Stimulated activated CD4-positive, alpha-beta T cell treated with anti-CD3 and anti-CD28 coated beads, Interleukin-2, amount 100 ng/mL, for 24 hours (primary cell): ENCODE data around the gene ADIPOQ.
A peak's percentile ranks its signal among the peaks of the same experiment; 100 is the strongest.
"Not testable (repeated sequence)": the region's sequence is repeated elsewhere in the genome, so short reads cannot be mapped to it uniquely, and the experiment has no call there.

ENCODE experiments used
- DNase-seq, 2 donors: peaks; one replicate each; pipeline ENCODE4 v3.0.0-alpha.2; 2020

Gene ADIPOQ

DNA sequence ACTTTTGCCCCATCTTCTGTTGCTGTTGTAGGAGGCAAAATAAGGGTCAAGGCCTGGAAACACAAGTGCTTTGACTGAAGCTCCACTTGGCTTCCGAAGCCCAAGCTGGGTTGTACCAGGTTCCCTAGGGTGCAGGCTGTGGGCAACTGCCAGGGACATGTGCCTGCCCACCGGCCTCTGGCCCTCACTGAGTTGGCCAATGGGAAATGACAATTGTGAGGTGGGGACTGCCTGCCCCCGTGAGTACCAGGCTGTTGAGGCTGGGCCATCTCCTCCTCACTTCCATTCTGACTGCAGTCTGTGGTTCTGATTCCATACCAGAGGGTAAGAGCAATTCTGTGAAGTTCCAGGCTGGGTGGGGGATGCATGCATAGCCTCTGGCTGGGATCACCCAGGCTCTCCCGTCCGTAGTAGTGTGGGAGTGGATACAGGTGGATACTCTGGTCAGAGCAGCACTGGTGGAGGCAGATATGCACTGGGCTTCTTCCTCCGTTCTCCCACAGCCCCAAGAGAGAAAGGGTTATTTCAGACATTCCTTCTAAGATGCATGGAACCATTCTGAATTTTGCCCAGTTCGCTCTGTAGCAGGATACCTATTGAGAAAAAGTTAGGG, at the start of gene ADIPOQ:
Gene ADIPOQ, plus strand, starts transcription at position 285 of the 613 bp plus-strand sequence. CDS start 10,349 bp downstream, outside the sequence.
- DNase-seq, result peak in 1 of 2 donors; percentile 4

DNA sequence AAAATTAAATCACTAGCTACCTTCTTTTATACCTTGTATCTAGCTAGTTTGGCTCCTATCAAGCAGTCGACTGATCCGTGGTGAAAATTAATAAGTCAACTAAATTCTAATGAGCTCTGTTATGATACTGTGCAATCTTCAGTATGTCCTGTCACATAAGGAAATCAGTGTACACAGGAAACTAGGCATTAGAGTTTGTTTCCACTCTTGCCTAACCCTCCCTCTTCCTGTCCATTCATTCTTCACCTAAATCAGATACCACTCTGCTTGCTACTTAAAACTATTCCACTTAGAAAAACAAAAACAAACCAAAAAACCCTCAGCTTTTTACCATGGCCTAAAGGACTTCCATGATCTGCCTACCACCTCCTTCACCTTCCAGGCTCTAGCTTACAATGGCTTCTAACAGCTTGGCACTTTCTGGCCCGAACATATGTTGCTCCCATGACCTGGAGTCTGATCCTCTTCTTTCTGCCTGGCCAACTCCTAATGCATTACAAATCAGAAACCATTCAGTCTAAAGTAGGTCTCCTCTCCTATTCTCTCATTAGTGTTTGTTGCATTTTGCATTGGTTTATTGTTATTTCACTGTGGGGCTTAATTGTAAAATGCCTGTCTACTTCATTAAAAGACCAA, 44.2 kb upstream of the ADIPOQ start:
- DNase-seq, result no peak

DNA sequence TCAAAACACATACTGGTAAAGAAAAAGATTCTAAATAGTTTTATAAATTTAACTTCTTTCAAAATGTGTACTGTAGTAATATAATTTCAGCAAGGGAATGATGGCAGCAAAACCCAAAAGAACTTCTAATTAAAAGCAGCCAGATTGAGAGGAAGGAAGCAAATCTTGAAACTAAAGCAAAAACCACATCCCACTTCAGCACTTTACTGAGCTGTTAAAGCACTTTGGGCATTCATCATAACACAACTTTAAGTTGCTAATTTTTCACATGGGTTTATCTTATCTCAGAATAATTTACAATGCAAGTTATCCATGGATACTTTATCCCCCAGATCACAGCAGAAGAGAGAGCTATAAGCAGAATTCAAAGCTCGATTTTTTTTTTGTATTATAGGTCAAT, 42.2 kb upstream of the ADIPOQ start:
- DNase-seq, result no peak

DNA sequence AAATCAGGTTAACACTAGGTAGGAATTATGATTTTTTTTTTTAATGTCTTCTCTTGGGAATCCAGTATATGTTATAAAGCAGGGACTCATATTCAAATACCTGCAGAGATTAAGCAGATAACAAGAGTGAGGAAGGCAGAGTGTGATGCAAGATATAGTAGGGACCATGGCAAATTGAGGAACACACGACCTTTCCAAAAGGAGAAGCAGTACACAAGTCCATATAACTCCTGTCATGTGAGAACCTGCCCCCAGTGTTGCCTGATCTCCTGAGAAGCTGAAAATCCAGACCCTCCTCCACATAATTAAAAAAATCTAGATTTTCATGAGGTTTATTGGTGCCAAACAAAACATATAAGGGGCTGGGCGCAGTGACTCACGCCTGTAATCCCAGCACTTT, 39.8 kb upstream of the ADIPOQ start:
- no peak for DNase-seq

DNA sequence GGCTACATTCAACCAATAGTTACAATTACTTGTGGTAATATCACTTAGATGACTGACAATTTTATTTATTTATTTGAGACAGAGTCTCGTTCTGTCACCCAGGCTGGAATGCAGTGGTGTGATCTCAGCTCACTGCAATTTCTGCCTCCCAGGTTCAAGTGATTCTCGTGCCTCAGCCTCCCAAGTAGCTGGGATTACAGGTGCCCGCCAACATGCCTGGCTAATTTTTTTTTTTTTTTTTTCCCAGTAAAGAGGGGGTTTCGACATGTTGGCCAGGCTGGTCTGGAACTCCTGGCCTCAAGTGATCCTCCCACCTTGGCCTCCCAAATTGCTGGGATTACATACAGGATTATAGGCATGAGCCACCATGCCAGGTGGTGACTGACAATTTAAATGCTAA, 39.1 kb upstream of the ADIPOQ start:
- DNase-seq, result not testable (repeated sequence)

DNA sequence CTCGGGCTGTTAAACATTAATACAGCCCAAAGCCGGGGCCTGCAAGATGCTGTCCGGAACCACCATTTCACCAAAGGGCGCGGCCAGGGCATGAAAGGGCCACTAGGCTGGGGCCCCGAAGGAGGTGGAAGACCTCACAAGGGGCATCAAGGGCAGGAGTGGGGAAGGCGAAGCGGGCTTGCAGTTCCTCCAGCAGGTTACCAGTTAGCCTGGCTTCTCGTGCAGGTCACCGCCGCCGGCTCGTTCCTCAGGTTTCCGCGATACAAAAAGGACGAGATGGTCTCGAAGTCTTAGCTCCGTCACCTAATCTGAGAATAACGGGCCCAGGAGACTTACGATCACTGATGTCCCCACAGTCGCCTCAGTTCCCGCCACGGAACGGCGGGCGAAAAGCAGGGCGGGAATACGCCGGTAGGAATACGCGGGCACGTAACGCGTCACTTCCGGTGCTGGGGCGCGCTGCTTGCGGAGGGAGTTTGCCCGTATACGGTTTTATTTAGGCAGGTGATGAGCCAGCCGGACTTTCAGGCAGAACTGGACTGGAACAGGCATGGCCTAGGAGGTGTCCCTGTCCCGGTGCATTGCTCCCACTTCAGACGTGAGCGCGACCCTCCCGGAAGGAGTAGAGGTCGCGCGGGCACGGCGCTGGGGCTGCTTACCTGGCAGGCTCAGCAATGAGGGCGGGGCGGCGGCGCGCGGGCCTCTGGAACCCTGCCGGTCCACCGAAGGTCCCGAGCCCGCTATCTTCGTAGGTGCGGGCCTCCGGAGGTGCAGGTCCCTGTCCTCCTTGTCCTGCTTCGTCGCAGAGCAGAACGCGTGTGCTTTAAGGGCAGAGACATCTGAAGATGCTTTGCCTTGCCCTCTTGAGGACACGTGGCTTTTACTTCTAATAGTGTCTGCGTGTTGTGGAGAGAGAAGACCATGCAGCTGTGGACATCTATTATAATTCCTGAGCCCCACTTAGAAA, 36.1 kb upstream of the ADIPOQ start, which contains the start of gene RFC4:
Gene RFC4, minus strand, starts transcription at position 394 of the 967 bp plus-strand sequence. CDS start 1,769 bp downstream, outside the sequence.
- DNase-seq, result peak; percentile 90 to 92

DNA sequence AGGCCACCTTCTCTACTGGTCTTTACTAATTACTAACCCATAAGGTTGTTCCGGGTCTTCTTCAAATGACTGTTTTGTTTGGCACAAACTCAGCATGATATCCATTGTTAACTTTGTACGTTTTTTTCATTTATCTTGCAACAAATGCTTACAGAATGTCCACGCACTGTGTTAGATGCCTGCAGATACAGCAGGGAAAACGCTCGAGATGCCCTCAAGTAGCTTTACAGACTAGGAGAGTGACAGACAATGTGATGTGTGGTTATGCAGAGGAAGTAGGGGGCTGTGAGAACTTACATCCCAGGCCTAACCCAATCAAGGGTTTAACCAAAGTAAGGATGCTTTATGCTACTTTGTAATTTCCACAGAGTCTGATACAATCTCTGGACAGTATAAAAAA, 35.3 kb upstream of the ADIPOQ start:
- DNase-seq, result no peak

DNA sequence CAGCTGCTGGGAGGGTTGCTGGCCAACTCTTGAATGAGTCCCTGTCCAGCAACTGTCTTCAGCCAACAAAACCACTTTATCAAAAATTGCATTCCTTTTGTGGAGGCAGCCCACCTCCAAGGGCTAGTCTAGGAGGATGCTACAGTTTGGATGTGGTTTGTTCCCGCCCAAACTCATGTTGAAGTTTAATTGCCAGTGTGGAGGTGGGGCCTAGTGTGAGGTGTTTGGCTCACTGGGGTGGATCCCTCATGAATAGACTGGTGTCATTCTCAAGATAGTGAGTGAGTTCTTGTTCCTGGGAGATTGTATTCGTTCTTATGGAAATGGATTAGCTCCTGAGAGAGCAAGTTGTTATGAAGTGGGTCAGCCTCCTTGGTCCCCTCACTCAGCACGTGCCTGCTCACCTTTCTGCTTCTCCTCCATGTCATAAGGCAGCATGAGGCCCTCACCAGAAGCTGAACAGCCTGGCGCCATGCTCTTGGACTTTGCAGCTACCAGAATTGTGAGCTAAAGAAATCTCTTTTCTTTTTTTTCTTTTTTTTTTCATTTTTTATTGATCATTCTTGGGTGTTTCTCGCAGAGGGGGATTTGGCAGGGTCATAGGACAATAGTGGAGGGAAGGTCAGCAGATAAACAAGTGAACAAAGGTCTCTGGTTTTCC, 32.0 kb upstream of the ADIPOQ start:
- no peak for DNase-seq

DNA sequence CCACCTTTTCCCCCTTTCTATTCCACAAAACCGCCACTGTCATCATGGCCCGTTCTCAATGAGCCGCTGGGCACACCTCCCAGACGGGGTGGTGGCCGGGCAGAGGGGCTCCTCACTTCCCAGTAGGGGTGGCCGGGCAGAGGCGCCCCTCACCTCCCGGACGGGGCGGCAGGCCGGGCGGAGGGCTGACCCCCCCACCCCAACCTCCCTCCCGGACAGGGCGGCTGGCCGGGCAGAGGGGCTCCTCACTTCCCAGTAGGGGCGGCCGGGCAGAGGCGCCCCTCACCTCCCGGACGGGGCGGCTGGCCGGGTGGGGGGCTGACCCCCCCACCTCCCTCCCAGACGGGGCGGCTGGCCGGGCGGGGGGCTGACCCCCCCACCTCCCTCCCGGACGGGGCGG, 31.2 kb upstream of the ADIPOQ start:
- not testable (repeated sequence) for DNase-seq

DNA sequence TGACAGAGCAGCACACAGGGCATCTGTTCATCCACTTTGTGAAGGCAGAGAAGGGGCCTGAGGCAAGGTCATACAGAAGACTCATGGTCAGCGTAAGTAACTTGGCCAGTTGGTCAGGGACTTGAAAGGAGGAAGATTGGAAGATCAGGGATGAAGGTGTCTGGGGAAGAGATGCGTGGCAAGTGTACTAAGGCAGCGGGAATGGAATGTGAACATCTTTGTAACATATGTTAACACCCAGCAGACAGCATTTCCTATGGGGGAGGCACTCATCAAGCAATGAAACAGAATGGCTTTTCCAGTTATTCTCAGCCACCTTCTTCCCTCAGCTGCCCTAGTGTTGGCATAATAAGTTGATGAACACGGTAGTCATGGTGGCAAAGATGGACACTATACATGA, 28.4 kb upstream of the ADIPOQ start:
- DNase-seq, result no peak

DNA sequence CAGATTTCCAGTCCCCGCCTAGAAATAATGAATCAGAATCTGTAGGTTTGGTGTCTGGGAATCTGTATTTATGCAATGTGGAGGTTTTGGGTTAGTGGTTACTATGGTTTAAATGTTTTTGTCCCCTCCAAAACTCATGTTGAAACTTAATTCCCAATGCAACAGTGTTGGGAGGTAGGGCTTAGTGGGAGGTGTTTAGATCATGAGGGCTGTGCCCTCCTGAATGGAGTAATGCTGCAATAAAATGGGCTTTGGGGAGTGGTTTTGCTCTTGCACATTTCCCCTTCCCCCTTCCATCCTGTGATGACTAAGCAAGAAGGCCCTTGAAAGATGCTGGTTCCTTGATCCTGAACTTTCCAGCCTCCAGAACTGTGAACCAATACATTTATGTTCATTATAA, 27.1 kb upstream of the ADIPOQ start:
- no peak for DNase-seq

DNA sequence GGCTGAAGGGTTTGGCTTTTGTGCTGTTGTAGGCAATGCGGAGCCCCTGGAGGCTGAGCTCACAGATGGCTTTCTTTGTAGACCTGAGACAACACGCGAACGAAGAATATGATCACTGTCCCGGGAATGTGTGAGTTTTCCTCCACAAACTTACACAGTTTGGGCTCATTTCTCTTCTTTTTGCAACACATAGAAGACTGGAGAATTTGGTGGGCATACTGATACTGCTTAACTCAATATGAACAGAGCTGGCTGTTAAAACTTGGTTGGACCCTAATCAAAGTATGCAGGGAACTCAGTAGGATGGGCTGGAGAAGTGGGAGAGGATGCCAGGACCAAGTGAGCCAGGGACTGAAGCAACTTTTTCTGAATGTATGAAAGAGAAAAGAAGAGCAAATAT, 24.0 kb upstream of the ADIPOQ start:
- DNase-seq, result no peak

DNA sequence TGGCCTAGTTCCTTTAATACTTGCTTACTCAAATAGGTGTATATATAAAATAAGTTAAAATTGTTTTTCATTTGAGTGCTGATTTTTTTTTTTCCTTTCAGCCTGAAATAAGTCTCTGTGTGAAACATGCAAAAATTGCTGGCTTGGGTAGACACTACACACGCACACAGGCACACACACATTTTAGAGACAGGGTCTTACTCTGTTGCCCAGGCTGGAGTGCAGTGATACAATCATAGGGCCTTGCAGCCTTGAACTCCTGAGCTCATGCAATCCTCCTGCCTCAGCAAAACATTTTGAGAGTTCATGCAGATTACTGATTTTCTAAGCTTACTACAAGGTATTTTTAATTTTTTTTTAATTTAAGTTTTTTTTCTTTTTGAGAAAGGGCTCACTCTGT, 23.6 kb upstream of the ADIPOQ start:
- DNase-seq, result no peak

DNA sequence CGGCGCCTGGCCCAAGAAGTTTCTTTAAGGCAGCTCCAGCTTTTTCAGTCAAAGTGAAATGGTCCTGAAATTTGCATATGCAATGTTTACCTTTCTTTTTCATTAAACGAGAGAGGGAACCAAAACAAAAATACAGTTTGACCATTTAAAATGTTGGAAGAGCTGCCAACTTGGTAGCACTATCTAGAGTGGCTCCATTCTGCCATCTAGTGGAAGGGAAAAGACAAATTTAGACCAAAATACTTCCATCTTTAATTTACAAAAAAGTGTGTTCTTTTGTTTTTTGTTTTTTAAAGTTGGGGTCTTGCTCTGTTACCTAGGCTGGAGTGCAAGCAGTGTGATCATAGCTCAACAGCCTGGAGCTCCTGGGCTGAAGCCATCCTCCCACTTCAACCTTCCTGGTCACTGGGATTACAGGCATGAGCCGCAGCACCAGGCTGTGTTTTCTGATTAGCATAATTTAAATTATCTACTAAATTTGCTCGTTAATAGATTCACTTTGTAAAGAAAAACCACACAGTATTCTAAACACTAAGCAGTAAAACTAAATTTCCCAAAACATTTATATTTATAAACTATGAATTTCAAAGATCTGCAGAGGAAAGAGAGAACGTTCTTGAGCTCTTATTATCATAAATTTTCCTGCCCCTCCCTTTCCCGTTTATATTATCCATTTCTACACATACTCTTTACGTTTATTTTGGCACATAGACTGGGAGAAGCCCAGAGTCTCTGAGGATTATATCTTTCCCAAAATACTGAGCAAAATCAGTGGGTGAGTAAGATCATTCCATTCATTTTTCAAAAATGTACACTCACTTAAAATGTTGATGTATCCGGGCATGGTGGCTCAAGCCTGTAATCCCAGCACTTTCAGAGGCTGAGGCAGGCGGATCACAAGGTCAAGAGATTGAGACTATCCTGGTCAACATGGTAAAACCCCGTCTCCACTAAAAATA, 20.8 kb upstream of the ADIPOQ start:
- no peak for DNase-seq

DNA sequence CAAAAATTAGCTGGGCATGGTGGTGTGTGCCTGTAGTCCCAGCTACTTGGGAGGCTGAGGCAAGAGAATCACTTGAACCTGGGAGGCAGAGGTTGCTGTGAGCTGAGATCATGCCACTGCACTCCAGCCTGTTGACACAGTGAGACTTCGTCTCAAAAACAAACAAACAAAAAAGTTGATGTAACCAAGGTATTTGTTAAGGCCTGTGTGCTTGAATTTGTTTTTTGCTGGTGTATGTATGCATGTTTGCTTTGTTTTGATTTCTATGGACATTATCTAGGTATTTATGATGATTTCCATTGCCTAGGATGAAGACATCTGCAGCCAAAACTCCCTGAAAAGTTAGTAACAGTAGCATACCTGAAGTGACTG, 20.1 kb upstream of the ADIPOQ start:
- not testable (repeated sequence) for DNase-seq

DNA sequence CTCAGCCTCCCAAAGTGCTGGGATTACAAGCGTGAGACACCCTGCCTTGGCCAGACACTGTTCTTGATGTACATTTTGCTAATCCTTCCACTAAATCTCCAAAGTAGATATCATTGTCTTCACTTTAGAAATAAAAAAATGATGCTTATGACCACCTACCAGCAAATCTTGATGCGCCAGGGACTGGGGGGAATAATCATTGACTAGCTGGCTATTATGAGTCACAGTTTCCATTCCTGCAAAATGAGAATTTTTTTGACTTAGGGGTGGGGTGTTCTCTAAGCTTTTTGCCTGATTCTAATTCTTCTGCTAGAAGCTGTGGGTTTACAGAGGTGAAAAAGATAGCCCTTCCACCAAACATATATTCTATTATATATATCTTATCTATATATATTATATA, 19.1 kb upstream of the ADIPOQ start:
- DNase-seq, result no peak

DNA sequence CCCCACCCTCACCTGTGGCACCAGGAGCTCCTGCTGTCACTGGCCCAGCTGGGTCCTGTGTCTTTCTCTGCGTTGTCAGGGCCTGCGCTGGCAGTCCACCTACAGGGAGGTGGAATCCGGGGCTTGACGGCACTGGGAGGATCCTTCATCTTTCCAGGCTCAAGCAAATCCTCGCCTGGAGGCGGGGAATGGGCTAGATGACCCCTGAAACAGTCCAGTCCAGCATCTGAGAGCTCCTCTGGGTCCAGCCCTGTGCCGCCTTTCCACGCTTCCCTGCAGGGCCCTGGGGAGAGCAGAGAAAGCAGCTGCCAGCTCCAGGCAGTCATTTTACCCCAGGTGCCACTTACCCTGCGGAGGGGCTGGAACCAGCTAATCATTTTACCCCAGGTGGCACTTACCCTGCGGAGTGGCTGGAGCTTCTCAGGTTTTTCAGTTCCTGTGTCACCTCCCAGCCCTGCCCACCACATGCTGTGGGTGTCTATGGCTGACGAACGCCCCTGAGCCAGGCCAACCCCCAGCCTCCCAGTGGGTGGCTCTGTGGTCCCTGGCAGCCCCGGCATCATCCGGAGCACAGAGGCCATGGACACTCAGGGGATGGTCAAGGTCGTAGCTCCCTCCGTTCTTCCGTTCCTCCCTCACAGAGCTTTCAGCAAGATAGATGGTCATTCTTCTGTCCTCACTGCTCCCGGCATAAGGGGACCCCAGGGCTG, 17.9 kb upstream of the ADIPOQ start:
- no peak for DNase-seq

DNA sequence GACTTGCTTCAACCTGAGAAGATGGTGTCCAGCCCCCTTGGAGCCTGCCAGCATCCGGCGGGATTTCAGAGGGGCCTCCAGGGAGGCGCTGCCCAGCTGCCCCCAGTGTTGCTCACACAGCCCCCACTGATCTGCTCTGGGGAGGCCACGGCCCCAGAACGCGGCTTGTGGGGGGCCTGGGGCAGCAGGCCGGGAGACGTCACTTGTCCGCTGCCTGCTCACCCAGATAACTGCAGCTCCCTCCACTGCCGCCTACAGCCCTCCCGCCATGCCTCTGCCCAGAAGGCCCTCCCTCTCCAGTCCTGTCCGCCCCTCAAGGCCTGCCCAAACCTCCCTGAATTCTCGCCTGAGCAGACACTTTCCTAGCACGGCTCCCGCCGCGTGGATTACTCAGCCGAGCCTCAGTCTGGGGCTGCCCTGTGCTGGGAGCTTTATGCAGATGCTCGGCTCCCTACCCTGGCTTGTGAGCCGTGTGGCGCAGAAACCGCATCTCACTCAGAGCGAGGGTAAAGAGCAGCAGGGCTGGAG, 17.2 kb upstream of the ADIPOQ start:
- DNase-seq, result peak; percentile 55 to 68

DNA sequence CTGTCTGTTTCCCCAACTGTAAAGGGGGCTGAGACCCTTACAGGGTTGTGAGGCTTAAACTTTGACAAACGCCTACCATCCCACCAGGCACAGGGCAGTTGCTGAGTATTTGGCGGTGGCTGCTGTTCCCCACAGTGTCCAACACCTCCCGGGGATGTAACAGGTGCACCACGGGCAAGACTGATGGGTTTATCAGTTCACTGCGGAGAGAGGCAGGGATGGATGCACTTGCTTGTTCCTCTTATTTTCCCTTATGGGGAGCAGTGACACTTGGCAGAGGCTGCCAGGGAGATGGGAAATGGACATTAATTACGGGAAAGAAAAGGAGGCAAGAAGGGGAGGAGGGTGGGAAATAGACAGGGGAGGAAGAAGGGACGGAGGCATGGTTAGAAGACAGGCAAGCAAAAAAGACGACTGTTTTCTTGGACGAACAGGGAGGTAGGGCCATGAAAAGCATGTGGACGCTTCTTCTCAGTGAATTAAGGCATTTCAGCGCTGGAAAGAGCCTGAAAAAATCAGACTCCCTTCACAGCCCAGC, 16.6 kb upstream of the ADIPOQ start:
- peak in 1 of 2 donors; percentile 22 for DNase-seq

DNA sequence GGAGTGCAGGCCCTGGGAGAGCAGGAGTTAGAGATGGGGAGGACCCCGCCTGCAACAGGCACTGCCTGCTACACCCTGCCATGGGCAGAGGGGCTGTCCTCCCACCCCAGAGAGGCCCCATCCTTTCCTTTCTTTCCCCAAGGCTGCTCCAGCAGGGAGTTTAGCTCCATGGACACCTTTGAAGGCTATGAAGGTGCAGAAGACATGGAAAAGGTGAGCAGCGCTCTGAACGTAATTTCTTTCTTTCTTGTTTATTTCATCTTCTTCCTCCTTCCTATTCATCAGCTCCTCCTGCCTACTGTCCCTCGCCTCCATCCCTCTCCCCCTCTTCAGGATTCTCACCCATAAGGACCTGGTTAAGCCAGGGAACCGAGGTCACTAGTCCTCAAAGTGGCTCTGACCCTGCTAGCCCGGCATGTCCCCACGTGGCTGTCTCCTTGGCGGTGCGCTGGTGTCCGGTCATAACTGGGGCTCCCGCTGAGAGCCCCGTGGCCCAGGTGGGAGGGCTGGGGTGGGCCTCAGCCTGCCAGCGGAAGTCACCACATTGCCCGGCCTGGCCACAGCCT, 16.0 kb upstream of the ADIPOQ start:
- DNase-seq, result peak in 1 of 2 donors; percentile 44
